Activated T-helper 2 cell treated with anti-CD3 and anti-CD28 coated beads, Interferon-gamma antibody, Interleukin-2, Interleukin-4, amounts not matched to agents 10 μg/mL and 5 μg/mL and 100 μg/mL, durations not matched to agents 14 hours and 24 hours and 36 hours (primary cell): ENCODE results near the gene SREK1IP1. TPM values are rescaled to one million over a fixed set of nuclear protein-coding genes. Genes with fewer than 3 reads are reported as not detected.
"Not testable (repeated sequence)": the region's sequence is repeated elsewhere in the genome, so short reads cannot be mapped to it uniquely, and the experiment has no call there.

Experiments used
- DNase-seq: peaks from one replicate; pipeline ENCODE4 v3.0.0; 2021; ENCODE audit warnings: low spot score
- H3K27ac Mint-ChIP-seq: one replicate; pipeline ENCODE4 v1.8.0; 2021; ENCODE audit warnings: mixed read lengths
- H3K27me3 Mint-ChIP-seq: one replicate; pipeline ENCODE4 v1.8.0; 2021; ENCODE audit warnings: low read depth, mixed read lengths
- H3K36me3 Mint-ChIP-seq: one replicate; pipeline ENCODE4 v1.8.0; 2021; ENCODE audit warnings: low read depth, mixed read lengths
- H3K4me1 Mint-ChIP-seq: one replicate; pipeline ENCODE4 v1.8.0; 2021; ENCODE audit warnings: low read depth, mixed read lengths
- H3K4me3 Mint-ChIP-seq: one replicate; pipeline ENCODE4 v1.8.0; 2021; ENCODE audit warnings: low read depth, mild to moderate bottlenecking, moderate library complexity, mixed read lengths
- H3K9me3 Mint-ChIP-seq: one replicate; pipeline ENCODE4 v1.8.0; 2021; ENCODE audit warnings: mixed read lengths
- intact Hi-C: fragments of 100-400 bp; cut with micrococcal nuclease; formaldehyde crosslinking; loops from one replicate; pipeline ENCODE4 v1.15.1; 2023
- total RNA-seq: library from RNA; stranded (reverse); gene quantifications from 2 replicates; pipeline ENCODE4 v1.2.3, GENCODE V29; 2022

SREK1IP1 gene
- total RNA-seq, 1 donor from 2014 or later = 30.9 TPM

- no peaks in the 10 kb centered on the region for H3K27me3 Mint-ChIP-seq
- H3K36me3 Mint-ChIP-seq = peaks cover 6% of the 10 kb centered on the region
- no peaks in the 10 kb centered on the region for H3K9me3 Mint-ChIP-seq
- H3K4me3 Mint-ChIP-seq = no peak overlapping the region
- H3K27ac Mint-ChIP-seq = no peak overlapping the region
- intact Hi-C loops = no loop called here
- peaks cover 8% of the 10 kb centered on the region for H3K4me1 Mint-ChIP-seq
- DNase-seq = no peak
Measured at GRCh38 chr5:64758901-64759300, 9.6 kb downstream of the SREK1IP1 start.

GRCh38 chr5:64754066-64754465, 14.4 kb downstream of the SREK1IP1 start:
- DNase-seq = no peak
- Mint-ChIP-seq H3K27ac (no peak overlapping the region), H3K4me1 (no peaks in the 10 kb centered on the region), H3K27me3 (no peaks in the 10 kb centered on the region), H3K4me3 (no peak overlapping the region), H3K9me3 (no peaks in the 10 kb centered on the region), H3K36me3 (no peaks in the 10 kb centered on the region)
- intact Hi-C loops = no loop called here

GRCh38 chr5:64749385-64749784, 19.1 kb downstream of the SREK1IP1 start:
- Mint-ChIP-seq H3K27ac (no peak overlapping the region), H3K9me3 (no peaks in the 10 kb centered on the region), H3K4me1 (peaks cover 8% of the 10 kb centered on the region), H3K4me3 (no peak overlapping the region), H3K36me3 (peaks cover 3% of the 10 kb centered on the region), H3K27me3 (no peaks in the 10 kb centered on the region)
- no peak for DNase-seq
- intact Hi-C loops = no loop called here

GRCh38 chr5:64746446-64746845, 22.0 kb downstream of the SREK1IP1 start:
- no peak overlapping the region for H3K4me3 Mint-ChIP-seq
- peaks cover 8% of the 10 kb centered on the region for H3K4me1 Mint-ChIP-seq
- no peaks in the 10 kb centered on the region for H3K27me3 Mint-ChIP-seq
- H3K27ac Mint-ChIP-seq = no peak overlapping the region
- H3K9me3 Mint-ChIP-seq = no peaks in the 10 kb centered on the region
- H3K36me3 Mint-ChIP-seq = peaks cover 3% of the 10 kb centered on the region
- intact Hi-C loops = no loop called here
- no peak for DNase-seq

GRCh38 chr5:64744914-64745313, 23.6 kb downstream of the SREK1IP1 start:
- no peaks in the 10 kb centered on the region for H3K27me3 Mint-ChIP-seq
- H3K4me3 Mint-ChIP-seq = no peak overlapping the region
- H3K9me3 Mint-ChIP-seq = no peaks in the 10 kb centered on the region
- H3K36me3 Mint-ChIP-seq = peaks cover 12% of the 10 kb centered on the region
- peaks cover 8% of the 10 kb centered on the region for H3K4me1 Mint-ChIP-seq
- H3K27ac Mint-ChIP-seq = no peak overlapping the region
- DNase-seq = no peak
- intact Hi-C loops = no loop called here

GRCh38 chr5:64742821-64743220, 25.7 kb downstream of the SREK1IP1 start:
- Mint-ChIP-seq H3K27ac (no peak overlapping the region), H3K9me3 (no peaks in the 10 kb centered on the region), H3K4me3 (no peak overlapping the region), H3K36me3 (peaks cover 20% of the 10 kb centered on the region), H3K27me3 (no peaks in the 10 kb centered on the region), H3K4me1 (peaks cover 8% of the 10 kb centered on the region)
- intact Hi-C loops = no loop called here
- no peak for DNase-seq

GRCh38 chr5:64742411-64742810, 26.1 kb downstream of the SREK1IP1 start:
- Mint-ChIP-seq H3K36me3 (peaks cover 22% of the 10 kb centered on the region), H3K27ac (no peak overlapping the region), H3K4me3 (no peak overlapping the region), H3K4me1 (peaks cover 8% of the 10 kb centered on the region), H3K27me3 (no peaks in the 10 kb centered on the region), H3K9me3 (no peaks in the 10 kb centered on the region)
- intact Hi-C loops = no loop called here
- no peak for DNase-seq

GRCh38 chr5:64727150-64727549, 41.3 kb downstream of the SREK1IP1 start:
- H3K4me3 Mint-ChIP-seq = no peak overlapping the region
- no peak for DNase-seq

GRCh38 chr5:64722588-64722987, 45.9 kb downstream of the SREK1IP1 start:
- peaks cover 7% of the 10 kb centered on the region for H3K4me1 Mint-ChIP-seq
- no peaks in the 10 kb centered on the region for H3K27me3 Mint-ChIP-seq
- intact Hi-C loops = no loop called here
- no peak overlapping the region for H3K4me3 Mint-ChIP-seq
- DNase-seq = no peak
- H3K27ac Mint-ChIP-seq = no peak overlapping the region
- no peaks in the 10 kb centered on the region for H3K9me3 Mint-ChIP-seq
- peaks cover 22% of the 10 kb centered on the region for H3K36me3 Mint-ChIP-seq

More at GRCh38 chr5:64727150-64727549, 41.3 kb downstream of the SREK1IP1 start:
- Mint-ChIP-seq H3K27ac (no peak overlapping the region), H3K4me1 (peaks cover 5% of the 10 kb centered on the region), H3K27me3 (no peaks in the 10 kb centered on the region), H3K36me3 (peaks cover 39% of the 10 kb centered on the region), H3K9me3 (no peaks in the 10 kb centered on the region)
- intact Hi-C loops = no loop called here

- DNase-seq, intact Hi-C loops, H3K27me3 Mint-ChIP-seq: not testable (repeated sequence)
Measured at GRCh38 chr5:64714495-64714894, 54.0 kb downstream of the SREK1IP1 start.

GRCh38 chr5:64707191-64707590, 61.3 kb downstream of the SREK1IP1 start:
- DNase-seq = no peak
- Mint-ChIP-seq H3K27me3 (peaks cover 19% of the 10 kb centered on the region), H3K4me1 (no peaks in the 10 kb centered on the region), H3K9me3 (no peaks in the 10 kb centered on the region), H3K27ac (no peak overlapping the region), H3K4me3 (no peak overlapping the region), H3K36me3 (no peaks in the 10 kb centered on the region)
- intact Hi-C loops = no loop called here

More at GRCh38 chr5:64714495-64714894, 54.0 kb downstream of the SREK1IP1 start:
- H3K4me3 Mint-ChIP-seq, H3K36me3 Mint-ChIP-seq, H3K9me3 Mint-ChIP-seq, H3K27ac Mint-ChIP-seq, H3K4me1 Mint-ChIP-seq: not testable (repeated sequence)

GRCh38 chr5:64706074-64706473, 62.4 kb downstream of the SREK1IP1 start:
- not testable (repeated sequence) for H3K9me3 Mint-ChIP-seq
- peaks cover 19% of the 10 kb centered on the region for H3K27me3 Mint-ChIP-seq

GRCh38 chr5:64700765-64701164, 67.7 kb downstream of the SREK1IP1 start:
- H3K27ac Mint-ChIP-seq = no peak overlapping the region
- H3K4me1 Mint-ChIP-seq = no peaks in the 10 kb centered on the region
- no peak for DNase-seq
- intact Hi-C loops = no loop called here
- peaks cover 24% of the 10 kb centered on the region for H3K27me3 Mint-ChIP-seq
- H3K4me3 Mint-ChIP-seq = no peak overlapping the region
- peaks cover 12% of the 10 kb centered on the region for H3K9me3 Mint-ChIP-seq
- H3K36me3 Mint-ChIP-seq = no peaks in the 10 kb centered on the region

More at GRCh38 chr5:64706074-64706473, 62.4 kb downstream of the SREK1IP1 start:
- H3K27ac Mint-ChIP-seq, DNase-seq, H3K4me3 Mint-ChIP-seq, H3K4me1 Mint-ChIP-seq, H3K36me3 Mint-ChIP-seq, intact Hi-C loops: not testable (repeated sequence)

GRCh38 chr5:64696414-64696813, 72.1 kb downstream of the SREK1IP1 start:
- H3K4me3 Mint-ChIP-seq, H3K27ac Mint-ChIP-seq, DNase-seq, intact Hi-C loops, H3K36me3 Mint-ChIP-seq, H3K4me1 Mint-ChIP-seq: not testable (repeated sequence)
- Mint-ChIP-seq H3K27me3 (peaks cover 29% of the 10 kb centered on the region), H3K9me3 (peaks cover 15% of the 10 kb centered on the region)
